Measurements from ENCODE around the gene NRXN3.

DNA sequence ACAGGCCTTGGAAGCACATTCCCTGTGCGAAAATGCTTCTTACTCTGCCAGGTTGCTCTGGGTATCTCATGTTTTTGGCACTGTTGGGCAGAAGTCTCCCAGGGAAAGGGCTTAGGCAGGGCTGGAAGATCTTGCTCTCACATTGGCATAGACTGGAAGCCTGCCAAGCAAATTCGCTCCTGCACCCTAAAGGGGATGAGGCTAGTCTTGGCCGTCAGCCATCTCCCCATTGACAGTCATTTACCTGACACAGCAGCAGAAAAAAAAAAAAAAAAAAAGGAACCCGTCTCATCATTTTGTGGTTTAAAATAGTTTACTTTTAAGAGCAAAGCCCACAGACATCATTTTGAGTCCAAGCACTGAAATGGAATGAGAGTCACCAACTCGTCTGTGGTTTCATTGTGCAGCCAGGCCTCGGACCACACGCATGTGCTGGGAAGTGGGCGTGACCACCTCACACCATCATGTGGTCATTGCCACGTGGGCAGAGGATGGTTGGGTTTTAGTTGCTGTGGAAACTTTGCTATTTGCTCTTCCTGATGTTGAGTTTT lies 84.8 kb downstream of the NRXN3 start:
- TF ChIP-seq, protein P1, sequence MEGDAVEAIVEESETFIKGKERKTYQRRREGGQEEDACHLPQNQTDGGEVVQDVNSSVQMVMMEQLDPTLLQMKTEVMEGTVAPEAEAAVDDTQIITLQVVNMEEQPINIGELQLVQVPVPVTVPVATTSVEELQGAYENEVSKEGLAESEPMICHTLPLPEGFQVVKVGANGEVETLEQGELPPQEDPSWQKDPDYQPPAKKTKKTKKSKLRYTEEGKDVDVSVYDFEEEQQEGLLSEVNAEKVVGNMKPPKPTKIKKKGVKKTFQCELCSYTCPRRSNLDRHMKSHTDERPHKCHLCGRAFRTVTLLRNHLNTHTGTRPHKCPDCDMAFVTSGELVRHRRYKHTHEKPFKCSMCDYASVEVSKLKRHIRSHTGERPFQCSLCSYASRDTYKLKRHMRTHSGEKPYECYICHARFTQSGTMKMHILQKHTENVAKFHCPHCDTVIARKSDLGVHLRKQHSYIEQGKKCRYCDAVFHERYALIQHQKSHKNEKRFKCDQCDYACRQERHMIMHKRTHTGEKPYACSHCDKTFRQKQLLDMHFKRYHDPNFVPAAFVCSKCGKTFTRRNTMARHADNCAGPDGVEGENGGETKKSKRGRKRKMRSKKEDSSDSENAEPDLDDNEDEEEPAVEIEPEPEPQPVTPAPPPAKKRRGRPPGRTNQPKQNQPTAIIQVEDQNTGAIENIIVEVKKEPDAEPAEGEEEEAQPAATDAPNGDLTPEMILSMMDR (IDR thresholded peaks at IDR 0.05 in 2 of 3, conservative IDR thresholded peaks at IDR 0.05 in 1 of 3; ENCODE audit: borderline replicate concordance in 1 of 3, insufficient read depth in 1 of 3, low read depth in 2 of 3, low read length in 2 of 3) = no peak
- TF ChIP-seq POLR2A (IDR thresholded peaks at IDR 0.05; ENCODE audit: borderline replicate concordance, extremely low read depth, insufficient read depth, insufficient read length) (no peak), POLR2AphosphoS5 (IDR thresholded peaks at IDR 0.05; ENCODE audit: low read depth, low read length) (no peak), EGR1 (IDR thresholded peaks at IDR 0.05; ENCODE audit: low read depth) (no peak), EZH2 (IDR thresholded peaks at IDR 0.05) (no peak), RAD21 (IDR thresholded peaks at IDR 0.05; ENCODE audit: low read depth) (no peak), YY1 (IDR thresholded peaks at IDR 0.05; ENCODE audit: extremely low read depth, insufficient replicate concordance, low read depth, low read length) (no peak), SP1 (IDR thresholded peaks at IDR 0.05; ENCODE audit: low read depth) (no peak), JUND (IDR thresholded peaks at IDR 0.05) (no peak)
- TF ChIP-seq, protein P2, sequence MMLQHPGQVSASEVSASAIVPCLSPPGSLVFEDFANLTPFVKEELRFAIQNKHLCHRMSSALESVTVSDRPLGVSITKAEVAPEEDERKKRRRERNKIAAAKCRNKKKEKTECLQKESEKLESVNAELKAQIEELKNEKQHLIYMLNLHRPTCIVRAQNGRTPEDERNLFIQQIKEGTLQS (IDR thresholded peaks at IDR 0.05) = no peak
- TF ChIP-seq, protein P3, sequence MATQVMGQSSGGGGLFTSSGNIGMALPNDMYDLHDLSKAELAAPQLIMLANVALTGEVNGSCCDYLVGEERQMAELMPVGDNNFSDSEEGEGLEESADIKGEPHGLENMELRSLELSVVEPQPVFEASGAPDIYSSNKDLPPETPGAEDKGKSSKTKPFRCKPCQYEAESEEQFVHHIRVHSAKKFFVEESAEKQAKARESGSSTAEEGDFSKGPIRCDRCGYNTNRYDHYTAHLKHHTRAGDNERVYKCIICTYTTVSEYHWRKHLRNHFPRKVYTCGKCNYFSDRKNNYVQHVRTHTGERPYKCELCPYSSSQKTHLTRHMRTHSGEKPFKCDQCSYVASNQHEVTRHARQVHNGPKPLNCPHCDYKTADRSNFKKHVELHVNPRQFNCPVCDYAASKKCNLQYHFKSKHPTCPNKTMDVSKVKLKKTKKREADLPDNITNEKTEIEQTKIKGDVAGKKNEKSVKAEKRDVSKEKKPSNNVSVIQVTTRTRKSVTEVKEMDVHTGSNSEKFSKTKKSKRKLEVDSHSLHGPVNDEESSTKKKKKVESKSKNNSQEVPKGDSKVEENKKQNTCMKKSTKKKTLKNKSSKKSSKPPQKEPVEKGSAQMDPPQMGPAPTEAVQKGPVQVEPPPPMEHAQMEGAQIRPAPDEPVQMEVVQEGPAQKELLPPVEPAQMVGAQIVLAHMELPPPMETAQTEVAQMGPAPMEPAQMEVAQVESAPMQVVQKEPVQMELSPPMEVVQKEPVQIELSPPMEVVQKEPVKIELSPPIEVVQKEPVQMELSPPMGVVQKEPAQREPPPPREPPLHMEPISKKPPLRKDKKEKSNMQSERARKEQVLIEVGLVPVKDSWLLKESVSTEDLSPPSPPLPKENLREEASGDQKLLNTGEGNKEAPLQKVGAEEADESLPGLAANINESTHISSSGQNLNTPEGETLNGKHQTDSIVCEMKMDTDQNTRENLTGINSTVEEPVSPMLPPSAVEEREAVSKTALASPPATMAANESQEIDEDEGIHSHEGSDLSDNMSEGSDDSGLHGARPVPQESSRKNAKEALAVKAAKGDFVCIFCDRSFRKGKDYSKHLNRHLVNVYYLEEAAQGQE (IDR thresholded peaks at IDR 0.05; ENCODE audit: low read depth) = no peak

Data from HCT116 (cell line).